Vagina (tissue), 2 donors: ENCODE measurements around the gene KIF3C.

Experiments used
- POLR2A ChIP-seq, 2 donors: fragments of 450-650 bp; IDR thresholded peaks; one replicate each; pipeline ENCODE4 v1.6.1; 2017; ENCODE audit warnings: antibody characterized with exemption in 2 of 2, mild to moderate bottlenecking in 2 of 2, moderate library complexity in 2 of 2
- POLR2AphosphoS5 ChIP-seq, 2 donors: sonication (generic); formaldehyde crosslinking; IDR thresholded peaks; one replicate each; pipeline ENCODE4 v1.9.0; 2017; ENCODE audit warnings: antibody characterized with exemption in 2 of 2, mild to moderate bottlenecking in 2 of 2, low read depth in 1 of 2; ENCODE audit not compliant: insufficient read depth in 1 of 2
- TF ChIP-seq, protein P1 (sequence below), 3 experiments: fragments of 450-650 bp in 2 of 3; fragments of 200-600 bp in 1 of 3; sonication (generic) in 1 of 3; IDR thresholded peaks; one replicate each; pipeline ENCODE4 v1.5.1; 2017 to 2019; ENCODE audit warnings: antibody characterized with exemption in 3 of 3, mild to moderate bottlenecking in 2 of 3, moderate library complexity in 2 of 3

GRCh38 chr2:26000561-26001082, 18.3 kb upstream of the KIF3C start:
- TF ChIP-seq, protein P1, sequence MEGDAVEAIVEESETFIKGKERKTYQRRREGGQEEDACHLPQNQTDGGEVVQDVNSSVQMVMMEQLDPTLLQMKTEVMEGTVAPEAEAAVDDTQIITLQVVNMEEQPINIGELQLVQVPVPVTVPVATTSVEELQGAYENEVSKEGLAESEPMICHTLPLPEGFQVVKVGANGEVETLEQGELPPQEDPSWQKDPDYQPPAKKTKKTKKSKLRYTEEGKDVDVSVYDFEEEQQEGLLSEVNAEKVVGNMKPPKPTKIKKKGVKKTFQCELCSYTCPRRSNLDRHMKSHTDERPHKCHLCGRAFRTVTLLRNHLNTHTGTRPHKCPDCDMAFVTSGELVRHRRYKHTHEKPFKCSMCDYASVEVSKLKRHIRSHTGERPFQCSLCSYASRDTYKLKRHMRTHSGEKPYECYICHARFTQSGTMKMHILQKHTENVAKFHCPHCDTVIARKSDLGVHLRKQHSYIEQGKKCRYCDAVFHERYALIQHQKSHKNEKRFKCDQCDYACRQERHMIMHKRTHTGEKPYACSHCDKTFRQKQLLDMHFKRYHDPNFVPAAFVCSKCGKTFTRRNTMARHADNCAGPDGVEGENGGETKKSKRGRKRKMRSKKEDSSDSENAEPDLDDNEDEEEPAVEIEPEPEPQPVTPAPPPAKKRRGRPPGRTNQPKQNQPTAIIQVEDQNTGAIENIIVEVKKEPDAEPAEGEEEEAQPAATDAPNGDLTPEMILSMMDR (IDR thresholded peaks at IDR 0.05): no peak
- no peak for TF ChIP-seq POLR2AphosphoS5 (IDR thresholded peaks at IDR 0.05; ENCODE audit: insufficient read depth in 1 of 2, low read depth in 1 of 2)
- TF ChIP-seq POLR2A (IDR thresholded peaks at IDR 0.05): no peak
